Dedifferentiated amniotic fluid mesenchymal stem cell (primary cell): Measurements from ENCODE around the gene MNT.

ENCODE experiments used
- DNase-seq: peaks from one replicate; pipeline ENCODE4 v3.0.0-alpha.2; 2016; ENCODE audit errors: extremely low spot score

Gene MNT

DNA sequence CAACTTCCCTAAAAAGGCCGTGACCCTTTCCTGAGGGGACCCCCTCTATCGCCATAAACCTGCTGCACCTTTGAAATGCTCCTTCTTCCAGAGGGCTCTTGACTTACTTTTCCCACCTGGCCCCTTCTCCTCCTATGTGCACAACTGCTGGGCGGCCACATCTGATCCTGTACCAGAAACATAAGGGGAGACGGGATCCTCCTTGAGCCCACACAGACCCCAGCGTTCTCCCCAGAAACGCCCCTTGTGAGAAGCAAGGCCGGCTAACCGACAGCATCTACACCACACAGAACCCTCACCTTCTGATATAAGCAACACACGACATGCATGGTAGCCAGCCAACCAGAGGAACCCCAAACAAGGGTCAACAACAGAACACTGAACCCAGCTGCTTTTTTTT is 14.2 kb upstream of the MNT start:
- DNase-seq, result no peak

DNA sequence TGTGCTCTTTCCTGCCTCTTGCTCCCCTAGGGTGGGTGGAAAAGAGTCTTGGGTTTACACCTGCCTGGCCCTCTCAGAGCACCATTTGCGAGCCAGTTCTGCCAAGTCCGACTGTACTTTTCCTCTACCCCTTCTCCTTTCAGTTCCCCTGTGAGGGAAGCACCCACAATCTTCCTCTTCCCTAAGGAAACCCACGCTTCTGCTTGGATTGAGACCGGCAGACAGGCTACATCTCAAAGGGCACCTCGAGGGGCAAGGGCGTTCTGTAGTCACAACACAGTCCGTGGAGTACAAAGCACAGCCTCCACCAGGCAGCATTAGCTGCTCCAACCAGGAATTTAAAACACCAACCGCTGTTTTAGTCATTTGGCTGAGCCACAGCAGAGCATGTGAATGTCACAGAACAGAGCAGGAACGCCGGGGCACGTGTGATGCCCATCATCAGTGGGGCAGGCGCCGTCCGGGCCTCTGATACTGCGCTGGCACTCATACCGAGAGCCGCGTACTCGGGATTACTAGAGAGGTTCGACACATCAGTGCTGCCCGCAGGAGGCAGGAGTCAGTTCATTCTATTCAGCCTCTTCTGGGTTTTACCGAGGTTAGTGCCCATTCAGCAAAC is 13.7 kb upstream of the MNT start:
- no peak for DNase-seq

DNA sequence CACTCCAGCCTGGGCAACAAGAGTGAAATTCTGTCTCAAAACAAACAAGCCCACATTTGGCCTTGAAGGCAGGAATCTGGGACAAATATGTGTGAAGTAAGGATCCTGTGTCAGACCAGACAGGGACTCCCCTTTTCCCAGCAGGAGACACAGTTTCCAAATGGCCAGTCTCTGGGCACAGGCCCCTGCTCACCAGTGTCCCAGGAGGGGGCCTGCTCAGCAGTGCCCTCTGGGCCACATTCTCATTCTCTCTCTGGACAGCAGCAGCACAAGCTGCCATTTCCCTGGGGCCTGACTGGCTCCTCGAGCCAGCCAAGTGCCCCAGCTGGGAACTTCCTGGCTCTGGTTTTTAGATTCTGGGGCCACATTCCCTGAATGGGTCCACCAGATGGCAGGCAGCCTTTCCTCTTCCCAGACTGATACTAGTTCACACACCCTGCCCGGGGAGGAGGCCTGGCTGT is 11.7 kb upstream of the MNT start:
- no peak for DNase-seq

DNA sequence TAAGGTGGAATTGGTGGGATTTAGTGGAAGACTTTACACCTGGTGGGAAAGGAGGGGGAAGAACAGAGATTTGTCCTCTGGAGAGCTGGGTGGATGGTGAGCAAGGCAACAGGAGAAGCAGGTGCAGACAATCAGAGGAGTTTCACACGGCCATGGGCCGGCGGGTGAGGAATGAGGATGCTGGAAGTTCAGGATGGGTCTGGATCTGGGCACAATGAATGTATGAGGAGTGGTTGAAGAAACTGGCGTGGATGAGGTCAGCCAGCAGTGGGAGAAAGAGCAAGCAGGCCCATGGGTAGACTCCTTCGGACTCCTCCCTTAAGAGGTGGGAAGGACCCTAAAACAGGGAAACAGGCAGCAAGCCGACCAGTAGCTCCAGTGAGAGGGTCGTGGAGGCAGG is 10.1 kb upstream of the MNT start:
- DNase-seq, result no peak

DNA sequence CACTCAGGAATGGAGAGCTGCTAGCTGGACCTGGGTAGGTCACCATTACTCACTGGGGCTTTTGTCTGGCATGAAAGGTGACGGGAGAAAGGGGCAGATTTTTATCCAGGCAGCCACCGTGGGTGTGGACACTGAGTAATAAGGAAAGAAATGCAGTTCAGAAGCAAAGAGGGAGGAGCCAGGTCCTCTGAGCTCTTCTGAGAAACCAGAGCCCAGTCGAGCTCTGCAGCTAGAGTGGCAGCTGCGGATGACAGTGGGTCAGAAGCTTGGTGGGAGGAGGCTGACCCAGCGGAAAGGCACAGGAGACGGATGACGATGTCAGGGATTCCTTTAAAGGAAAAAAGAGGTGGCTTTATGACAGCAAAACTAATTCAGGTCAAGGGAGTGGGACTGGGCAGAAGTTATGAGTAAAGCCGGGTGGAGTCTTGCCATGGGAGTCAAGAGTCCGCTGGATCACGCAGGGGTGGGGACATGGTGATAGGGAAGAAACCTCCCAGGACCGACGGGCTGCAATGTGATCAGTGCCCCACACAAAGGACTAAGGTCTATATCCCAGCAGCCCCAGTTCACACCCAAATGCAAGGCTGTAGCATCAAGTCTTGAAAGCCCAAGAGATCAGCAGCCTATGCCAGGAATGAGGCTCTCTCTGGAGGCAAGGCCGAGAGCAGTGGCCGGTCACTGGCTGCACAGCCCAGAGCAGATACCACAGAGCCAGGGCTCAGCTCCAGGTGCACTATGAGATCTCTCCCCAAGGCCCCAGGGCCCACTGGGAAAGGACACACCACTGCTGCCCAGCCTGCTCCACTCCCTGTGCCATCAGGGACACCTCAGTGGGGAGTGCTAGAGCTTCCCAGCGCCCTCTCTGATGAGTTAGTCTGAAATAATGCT is 6.3 kb upstream of the MNT start:
- peak; percentile 89 for DNase-seq

DNA sequence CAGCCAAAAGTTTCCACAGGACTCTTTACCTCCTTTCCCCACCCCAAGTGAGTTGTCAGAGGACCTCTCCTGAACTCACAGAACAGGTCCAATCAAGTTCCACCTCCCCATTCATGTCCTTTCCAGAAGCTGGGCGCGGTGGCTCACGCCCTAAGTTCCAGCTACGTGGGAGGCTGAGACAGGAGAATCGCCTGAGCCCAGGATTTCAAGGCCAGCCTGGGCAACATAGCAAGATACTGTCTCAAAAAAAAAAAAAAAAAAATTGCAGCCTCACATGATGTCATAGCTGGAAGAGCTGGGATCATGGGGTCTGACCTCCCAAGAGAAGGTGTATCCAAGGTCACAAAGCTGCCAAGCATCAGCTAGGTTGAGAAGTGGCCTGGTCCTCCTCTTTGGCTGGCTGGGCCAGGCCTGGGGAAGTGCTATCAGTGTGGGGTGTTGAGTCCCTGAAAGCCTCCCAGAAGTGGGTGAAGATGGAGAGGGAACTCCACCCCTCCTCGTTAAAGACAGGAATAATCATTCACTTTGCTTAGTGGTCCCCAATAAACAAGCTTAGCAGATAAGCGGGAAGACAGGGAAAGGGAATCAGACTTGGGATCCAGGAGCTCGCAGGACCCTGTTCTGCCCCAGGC is 5.5 kb upstream of the MNT start:
- no peak for DNase-seq

DNA sequence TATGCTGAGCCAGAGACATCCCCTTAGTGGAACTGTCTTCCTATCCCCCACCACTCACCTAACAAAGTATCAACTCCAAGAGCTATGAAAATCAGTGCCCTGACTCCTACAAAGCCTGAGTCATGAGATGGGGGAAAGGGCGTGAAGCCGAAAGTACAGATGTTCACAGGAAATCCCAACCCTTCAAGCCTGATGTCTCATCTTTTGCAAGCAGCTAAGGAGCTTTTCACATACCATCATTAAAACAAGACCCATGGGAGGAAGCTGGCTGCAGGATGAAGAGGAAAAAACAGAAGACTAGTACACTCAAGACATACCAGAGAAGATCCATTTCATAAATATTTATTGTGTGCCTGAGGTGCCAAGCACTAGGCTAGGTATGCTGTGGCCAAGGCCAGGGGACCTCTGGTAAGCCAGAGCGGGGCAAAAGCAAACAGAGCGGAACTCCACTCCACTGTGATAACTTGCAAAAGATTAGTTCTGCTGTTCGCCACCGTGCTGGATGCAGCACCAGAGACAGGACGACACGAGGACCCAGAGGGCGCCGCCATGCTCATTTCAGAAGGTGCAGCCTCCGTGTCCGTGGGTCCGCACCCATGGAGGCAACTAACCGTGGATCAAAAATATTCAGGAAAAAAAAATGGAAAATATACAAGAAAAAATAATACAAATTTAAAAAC is 4.5 kb upstream of the MNT start:
- peak; percentile 62 for DNase-seq

DNA sequence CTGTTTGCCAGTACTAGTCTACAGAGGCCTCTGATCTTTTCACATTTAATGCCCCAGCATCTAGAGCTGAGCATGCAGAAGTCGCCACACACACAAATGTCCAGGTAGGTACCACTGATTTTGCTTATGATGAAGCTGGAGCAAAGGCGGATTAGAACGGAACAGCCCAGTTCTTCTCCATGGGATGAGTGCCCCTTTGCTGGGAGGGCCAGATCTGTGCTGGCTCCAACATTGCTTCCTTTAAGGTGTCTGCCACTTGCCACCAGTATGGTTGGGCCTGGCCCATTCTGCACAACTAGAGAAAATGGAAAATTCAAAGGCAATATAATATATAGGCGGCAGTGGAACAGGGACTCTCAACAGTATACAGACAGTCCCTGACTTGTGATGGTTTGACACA is 2.2 kb upstream of the MNT start:
- no peak for DNase-seq

DNA sequence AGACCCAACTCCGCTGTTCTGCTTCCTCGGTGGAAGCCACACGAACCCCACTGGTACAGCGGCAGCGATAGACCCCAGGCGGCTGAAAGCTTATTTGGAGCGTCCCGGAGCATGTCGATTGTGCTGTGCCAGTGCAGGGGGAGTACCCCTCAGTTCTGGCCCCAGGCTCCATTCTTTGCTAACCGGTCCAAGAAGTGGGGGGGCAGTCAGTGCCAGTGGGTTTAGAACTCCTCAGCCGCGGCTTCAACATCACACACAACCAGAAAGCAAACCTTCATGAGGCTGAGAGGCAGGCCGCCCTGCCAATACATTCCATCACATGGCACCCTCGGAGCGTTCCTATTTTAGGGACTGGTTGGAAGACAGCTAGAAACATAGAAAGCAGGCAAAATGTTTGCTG is 1.7 kb upstream of the MNT start:
- no peak for DNase-seq

DNA sequence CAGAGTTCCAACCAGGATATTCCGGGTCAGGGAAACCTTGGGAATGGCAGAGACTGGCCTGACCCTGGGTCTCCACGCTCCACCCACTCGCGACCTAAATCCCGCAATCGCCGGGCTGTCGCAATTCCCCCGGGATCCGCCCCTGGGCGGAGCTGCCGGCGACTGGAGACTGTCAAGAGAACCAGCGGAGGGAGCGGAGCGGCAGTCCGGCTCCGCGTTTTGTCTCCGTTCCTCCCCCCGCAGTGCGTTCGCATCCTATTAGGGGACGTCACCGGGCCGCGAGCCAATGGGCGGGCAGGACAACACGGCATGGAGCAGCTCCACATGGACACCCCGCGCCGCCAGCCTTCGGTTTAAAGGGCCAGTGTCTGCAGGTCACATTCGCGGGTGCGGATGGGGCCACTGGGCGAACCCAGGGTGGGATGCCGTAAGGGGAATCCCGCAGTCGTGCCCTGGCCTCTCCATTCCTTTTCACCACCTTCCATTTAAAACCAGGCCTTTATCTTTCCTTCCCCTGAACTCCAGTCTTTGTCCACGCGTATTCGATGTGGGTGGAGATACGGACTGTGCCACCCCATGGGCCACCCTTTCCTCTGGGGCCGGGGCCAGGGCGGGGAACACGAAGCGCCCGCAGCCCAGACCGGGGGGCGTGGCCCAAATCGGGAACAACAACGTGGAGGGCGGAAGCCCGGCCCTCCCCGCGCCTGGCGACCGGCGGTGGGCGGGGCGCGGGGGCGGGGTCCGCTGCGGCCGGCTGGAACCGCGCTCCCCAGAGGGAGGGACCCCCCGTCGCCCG is 764 bp upstream of the MNT start:
- DNase-seq, result peak; percentile 99

DNA sequence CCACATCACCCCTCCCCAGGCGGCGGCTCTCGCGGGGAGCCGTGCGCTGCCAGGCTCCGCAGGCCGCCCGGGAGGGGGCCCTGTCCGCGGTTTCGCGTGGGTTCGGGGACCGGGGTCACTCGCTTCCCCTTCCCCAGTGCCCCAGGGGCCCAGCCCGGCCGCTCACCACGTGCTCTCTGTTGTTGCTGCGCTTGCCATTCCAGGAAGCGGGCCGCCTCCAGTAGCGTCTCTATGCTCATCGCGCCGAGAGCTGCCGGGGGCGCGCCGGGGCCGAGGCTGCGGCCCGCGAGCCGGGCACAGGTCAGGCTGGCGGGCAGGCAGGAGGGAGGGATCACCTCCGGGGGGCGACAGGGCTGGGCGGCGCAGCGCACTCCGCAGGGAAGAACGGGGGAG is 390 bp downstream of the MNT start:
- DNase-seq, result peak; percentile 52

DNA sequence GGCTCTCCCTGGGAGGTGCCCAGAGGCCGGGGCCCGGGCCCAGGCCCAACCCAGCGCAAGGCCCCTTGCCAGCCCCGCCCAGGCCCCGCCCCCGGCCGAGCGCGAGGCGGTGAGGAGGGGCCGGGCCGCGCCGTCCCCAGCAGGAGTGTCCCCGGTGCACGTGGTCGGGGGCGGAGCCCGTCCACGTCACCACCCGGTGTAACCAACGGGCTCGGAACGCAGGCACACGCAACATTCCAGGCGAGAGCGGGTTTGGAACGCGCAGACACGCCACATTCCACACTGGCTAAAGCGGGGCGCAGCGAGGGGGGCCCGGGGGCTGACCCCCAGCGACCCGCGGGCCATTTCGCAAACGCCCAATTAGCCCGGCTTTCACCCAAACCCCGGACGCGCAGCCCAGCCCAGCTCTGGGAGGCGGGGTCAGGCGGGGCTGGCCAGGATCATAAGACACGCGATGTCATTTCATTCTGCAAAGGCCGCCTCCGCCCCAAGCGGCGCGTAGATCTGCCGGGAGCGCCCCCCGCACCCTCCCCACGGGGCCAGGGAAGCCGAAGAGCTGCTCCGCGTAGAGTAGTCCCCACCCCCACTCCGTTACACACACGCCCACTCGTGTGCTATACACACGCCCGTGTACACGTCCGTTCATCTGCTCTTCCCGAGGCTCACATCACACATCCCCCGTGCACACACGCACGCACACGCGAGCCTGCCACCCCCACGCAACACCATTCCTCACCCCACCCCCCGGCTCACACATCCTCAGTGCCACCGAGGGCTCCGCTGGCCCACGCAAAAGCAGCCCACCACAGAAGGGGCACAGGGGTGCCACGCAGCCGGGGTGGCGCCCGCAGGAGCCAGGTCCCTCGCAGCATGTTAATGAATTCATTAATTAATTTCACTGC is 1.0 kb downstream of the MNT start:
- DNase-seq, result peak; percentile 91

DNA sequence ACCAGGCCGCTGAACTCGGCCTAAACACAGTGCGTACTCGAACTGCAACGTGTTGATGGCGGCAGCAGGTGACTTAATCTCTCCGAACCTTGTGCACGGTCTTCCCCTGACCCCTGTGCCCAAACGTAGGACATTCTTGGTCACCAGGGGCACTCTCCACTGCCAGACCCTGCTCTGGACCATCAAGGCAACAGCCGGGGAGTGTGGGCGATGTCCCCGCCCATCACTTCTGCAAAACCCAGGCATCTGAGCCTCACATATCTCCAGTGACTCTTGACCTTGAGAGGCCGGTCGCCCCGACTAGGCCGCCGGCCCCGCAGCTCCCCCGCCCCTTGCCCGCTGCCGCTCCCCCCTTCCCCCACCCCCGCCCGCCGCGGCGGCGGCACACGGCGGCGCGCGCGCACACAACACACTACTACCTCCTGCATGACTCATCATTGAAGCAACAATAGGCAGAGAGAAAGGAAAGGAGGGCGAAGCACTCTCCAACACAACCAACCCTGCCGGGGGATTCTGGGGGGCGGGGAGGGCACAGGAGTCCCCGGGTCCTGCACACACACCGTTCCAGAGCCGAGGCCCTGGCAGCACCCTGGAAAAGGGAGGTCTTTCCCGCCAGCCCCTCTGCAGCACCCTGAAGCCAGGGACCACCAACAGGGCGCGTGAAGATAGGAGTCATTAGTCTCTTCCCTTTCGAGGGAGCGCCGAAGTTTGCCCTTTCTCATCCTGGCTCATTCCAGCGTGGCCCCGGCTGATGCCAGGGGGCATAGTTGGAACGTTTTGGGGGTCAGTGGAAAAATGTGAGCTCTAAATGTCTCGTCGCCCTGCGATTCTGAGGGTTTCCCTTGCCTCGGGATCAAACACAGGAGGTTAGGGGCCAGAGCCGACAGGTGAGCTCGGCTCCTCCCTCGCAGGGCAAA is 1.9 kb downstream of the MNT start:
- peak; percentile 62 for DNase-seq

DNA sequence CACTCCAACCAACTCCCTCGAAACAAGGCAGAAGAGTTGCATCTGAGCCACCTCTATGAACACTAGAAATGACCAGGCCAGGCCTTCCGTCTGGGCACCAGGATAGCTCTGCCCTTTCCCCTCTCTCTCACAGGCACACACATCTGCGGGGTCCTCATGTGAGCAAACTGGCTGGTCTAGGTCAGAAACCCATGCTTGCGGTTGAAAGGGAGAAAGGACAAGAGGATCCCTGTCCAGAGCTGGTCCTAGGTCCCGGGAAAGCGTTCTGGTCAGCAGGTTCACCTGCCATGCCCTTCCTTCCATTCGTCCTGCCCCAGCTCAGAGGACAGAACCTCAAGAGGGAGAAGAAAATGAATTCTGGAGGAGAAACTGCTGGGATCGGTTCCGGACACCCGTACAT is 2.7 kb downstream of the MNT start:
- DNase-seq, result no peak

DNA sequence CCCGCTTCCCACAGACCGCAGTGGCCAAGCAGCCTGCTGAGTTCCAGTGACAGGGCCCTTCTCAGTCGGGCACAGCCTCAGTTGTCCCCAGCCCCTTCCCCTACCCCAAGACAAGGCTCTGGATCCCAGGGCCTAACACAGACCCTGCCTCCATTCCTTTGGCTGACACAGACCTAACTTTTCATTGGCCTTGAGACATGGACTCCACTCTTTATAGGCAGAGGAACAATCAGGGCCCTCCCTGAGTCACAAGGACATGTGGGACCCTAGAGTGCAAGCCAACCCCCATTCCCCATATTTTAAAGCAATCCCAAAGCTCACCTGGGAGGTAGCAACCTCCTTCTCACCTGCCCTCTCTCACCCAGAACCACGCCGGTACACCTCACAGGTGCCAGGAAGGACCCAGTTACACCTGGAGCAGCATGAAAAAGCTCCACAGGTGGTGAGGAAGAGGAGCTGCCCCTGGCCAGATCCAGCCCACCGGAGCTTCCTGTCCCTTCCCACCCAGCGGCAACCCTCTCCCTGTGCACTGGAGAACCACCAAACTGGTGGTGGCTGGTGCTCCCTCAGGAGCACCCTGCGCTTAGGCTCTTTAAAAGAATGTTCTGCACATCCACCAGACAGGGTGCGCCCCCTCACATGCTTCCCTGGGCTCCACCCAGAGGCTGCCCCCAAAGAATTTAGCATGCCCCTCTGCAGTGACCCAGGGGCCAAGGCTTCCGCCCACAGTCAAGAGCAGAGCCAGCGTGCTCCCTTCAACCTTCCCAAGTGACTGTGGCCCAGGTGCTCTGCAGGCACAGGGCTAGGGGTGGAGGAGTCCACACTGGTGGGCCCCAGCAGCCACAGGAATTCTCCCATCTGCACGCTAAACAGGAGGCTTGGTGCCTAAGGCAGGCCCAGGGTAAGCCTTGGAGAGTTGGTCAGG is 3.4 kb downstream of the MNT start:
- DNase-seq, result no peak

DNA sequence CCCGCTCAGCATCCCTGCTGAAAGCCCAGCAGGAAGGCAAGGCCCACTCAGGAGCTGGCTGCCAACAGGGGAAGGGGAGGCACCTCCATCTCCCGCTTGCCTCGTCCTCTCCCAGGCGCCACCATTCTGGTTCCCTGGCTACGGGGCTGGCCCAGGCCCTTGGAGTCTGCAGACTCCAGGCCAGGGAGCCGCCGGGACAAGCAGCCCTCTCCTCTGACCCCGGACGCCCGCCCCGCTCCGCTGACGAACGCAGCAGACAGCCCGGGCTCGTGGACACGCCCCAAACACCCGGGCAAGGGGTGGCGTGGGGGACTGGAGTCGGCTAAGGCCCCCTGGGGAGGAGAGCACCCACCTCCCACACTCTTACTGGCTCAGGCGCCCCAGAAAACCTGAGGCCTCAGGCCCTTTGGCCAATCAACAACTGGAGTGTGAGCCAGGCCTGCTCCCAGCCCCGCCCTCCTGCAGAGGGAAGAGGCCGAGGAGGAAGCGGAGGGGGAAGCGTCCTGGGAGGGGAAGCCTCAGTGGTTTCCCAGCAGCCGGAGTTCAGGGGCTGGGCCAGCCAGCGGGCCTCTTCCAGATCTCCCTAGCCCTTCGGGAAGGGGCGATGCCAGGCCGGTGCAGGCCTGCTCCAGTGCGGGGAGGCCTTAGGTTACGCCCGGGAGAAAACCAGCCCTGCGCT is 4.2 kb downstream of the MNT start:
- peak; percentile 91 for DNase-seq

DNA sequence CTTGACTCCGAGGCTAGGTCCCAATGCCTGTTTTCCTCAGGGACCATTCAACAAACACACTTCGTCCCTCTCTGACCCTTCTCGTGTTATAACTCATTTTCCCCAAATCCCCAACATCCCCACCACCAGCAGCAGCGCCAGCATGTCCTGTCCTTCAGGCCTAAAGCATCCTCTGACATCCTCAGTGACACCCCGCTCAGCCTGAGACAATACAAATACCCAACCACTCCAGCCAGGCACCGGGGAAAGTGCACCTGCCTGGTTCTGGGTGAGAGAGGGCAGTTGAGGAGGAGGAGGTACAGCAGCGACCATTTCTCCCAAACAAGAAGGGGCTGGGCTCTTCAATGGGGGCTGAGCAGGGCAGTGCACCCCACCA is 4.7 kb downstream of the MNT start:
- DNase-seq, result no peak
